ENCODE results near the gene ADCY9. TPM values are rescaled to one million over a fixed set of nuclear protein-coding genes. Genes with fewer than 3 reads are reported as not detected.

ADCY9 gene
- total and polyA plus RNA-seq, 4 donors, result 12.7 to 37.6 (median 17.6) TPM

DNA sequence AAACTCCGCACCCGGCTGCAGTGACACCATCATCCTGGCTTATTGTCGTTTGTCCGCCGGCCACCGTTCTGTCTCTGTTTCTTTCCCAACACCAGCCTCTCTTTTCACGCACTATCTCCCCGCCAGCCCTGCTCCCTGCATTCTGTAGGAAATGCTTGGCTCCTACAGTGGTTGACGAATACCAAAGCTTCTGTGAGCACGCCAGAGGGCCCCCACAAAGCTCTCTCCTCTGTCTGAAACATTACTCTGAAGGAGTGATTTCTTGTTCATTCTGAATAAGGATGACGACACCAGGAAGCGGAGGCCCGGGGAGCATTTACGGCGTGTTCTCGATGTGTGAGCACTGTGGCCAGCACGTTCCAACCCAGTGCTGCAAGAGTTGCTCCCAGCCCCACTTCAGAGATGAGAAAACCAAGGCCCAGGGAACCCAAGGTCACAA lies 58.8 kb downstream of the ADCY9 start:
- peaks cover 0 to 14% (median 1%) of the 10 kb centered on the region in 4 donors for H3K9me3 ChIP-seq (ENCODE audit: control insufficient read depth in 4 of 4, insufficient read depth in 3 of 4, low read length in 3 of 4)
- H3K27ac ChIP-seq (ENCODE audit: low read depth in 1 of 2, low read length in 1 of 2), result peak overlapping the region in 1 of 2 donors; percentile 0
- H3K4me1 ChIP-seq (ENCODE audit: control insufficient read depth in 5 of 5, insufficient read depth in 5 of 5, low read length in 5 of 5), result peaks cover 15 to 19% (median 18%) of the 10 kb centered on the region in 5 donors
- H3K36me3 ChIP-seq (ENCODE audit: control insufficient read depth in 4 of 4, insufficient read depth in 4 of 4, low read length in 4 of 4), result no peaks in the 10 kb centered on the region
- TF ChIP-seq, protein P1, sequence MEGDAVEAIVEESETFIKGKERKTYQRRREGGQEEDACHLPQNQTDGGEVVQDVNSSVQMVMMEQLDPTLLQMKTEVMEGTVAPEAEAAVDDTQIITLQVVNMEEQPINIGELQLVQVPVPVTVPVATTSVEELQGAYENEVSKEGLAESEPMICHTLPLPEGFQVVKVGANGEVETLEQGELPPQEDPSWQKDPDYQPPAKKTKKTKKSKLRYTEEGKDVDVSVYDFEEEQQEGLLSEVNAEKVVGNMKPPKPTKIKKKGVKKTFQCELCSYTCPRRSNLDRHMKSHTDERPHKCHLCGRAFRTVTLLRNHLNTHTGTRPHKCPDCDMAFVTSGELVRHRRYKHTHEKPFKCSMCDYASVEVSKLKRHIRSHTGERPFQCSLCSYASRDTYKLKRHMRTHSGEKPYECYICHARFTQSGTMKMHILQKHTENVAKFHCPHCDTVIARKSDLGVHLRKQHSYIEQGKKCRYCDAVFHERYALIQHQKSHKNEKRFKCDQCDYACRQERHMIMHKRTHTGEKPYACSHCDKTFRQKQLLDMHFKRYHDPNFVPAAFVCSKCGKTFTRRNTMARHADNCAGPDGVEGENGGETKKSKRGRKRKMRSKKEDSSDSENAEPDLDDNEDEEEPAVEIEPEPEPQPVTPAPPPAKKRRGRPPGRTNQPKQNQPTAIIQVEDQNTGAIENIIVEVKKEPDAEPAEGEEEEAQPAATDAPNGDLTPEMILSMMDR (IDR thresholded peaks at IDR 0.05; ENCODE audit: control extremely low read depth, extremely low read depth), result no peak
- no peaks in the 10 kb centered on the region for H3K27me3 ChIP-seq (ENCODE audit: control insufficient read depth in 3 of 3, insufficient read depth in 3 of 3, low read length in 2 of 3)
- no peak overlapping the region for H3K9ac ChIP-seq (ENCODE audit: insufficient read depth in 1 of 2, low read length in 2 of 2)
- H3K4me3 ChIP-seq, result no peak overlapping the region
- DNase-seq, result no peak
- 68 to 84% methylated on average over 17 of the region's 17 CpGs for WGBS, 2 donors
- ATAC-seq (ENCODE audit: insufficient read depth, low FRiP score), result no peak

DNA sequence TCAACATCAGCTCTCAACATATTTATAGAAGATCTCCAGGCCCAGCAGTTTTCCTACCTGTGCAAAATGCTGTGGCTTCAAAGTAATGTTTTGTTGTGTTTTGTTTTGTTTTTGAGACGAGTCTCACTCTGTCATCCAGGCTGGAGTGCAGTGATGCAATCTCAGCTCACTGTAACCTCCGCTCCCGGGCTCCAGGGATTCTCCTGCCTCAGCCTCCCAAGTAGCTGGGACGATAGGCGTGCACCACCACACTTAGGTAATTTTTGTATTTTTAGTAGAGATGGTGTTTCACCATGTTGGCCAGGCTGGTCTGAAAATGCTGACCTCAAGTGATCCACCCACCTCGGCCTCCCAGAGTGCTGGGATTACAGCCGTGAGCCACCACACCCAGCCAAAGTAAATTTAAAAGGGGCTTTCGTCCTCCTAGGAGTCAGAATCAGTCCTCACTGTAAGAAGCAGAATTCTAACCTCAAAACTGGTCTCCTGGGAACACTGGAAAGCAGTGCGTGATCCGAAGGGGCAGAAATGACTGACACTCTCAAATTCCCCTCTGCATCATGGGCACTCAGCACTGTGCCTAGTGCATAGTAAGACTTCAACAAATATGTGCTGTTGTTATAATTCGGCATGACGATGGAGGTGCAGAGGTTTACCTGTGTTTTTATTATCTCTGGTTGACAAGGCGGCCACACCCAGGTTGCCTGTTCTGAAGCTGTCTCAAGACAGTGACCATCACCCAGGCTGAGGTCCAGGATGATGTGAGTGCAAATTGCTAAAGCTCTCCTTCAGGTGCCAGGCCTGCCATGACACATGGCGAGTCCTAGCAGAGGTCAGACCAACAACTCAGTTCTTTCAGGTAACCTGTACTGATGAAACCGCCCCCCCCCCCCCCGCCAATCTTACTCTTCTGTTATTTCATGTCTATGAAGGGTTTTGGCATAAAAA lies 59.8 kb downstream of the ADCY9 start:
- ATAC-seq (ENCODE audit: insufficient read depth, low FRiP score), result no peak
- no peak for DNase-seq
- no peaks in the 10 kb centered on the region for H3K36me3 ChIP-seq (ENCODE audit: control insufficient read depth in 4 of 4, insufficient read depth in 4 of 4, low read length in 4 of 4)
- peaks cover 18 to 23% (median 22%) of the 10 kb centered on the region in 5 donors for H3K4me1 ChIP-seq (ENCODE audit: control insufficient read depth in 5 of 5, insufficient read depth in 5 of 5, low read length in 5 of 5)
- H3K9me3 ChIP-seq (ENCODE audit: control insufficient read depth in 4 of 4, insufficient read depth in 3 of 4, low read length in 3 of 4), result peaks cover 0 to 9% (median 0%) of the 10 kb centered on the region in 4 donors
- no peak overlapping the region for H3K9ac ChIP-seq (ENCODE audit: insufficient read depth in 1 of 2, low read length in 2 of 2)
- H3K27ac ChIP-seq (ENCODE audit: low read depth in 1 of 2, low read length in 1 of 2), result no peak overlapping the region
- WGBS, 2 donors, result 87 to 88% methylated on average over 16 of the region's 16 CpGs
- no peak overlapping the region for H3K4me3 ChIP-seq
- TF ChIP-seq, protein P1 (IDR thresholded peaks at IDR 0.05; ENCODE audit: control extremely low read depth, extremely low read depth), result no peak
- H3K27me3 ChIP-seq (ENCODE audit: control insufficient read depth in 3 of 3, insufficient read depth in 3 of 3, low read length in 2 of 3), result no peaks in the 10 kb centered on the region

DNA sequence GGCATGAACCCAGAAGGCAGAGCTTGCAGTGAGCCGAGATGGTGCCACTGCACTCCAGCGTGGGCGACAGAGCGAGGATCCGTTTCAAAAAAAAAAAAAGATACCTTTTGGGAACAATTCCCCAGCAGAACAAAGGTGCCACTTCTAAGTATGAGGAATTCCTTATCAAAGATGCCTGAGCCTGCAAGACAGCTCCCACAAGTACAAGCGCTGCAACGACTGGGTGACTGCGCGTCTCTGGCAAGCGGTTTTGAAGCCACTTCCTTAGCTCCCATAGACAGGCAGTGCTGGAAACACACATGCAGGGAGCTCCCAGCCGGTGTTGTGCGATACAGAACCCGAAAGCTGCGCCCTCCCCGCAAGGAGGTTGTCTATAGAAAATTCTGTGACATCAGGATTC lies 60.5 kb downstream of the ADCY9 start:
- H3K27ac ChIP-seq (ENCODE audit: low read depth in 1 of 2, low read length in 1 of 2), result no peak overlapping the region
- no peak overlapping the region for H3K4me3 ChIP-seq
- H3K36me3 ChIP-seq (ENCODE audit: control insufficient read depth in 4 of 4, insufficient read depth in 4 of 4, low read length in 4 of 4), result no peaks in the 10 kb centered on the region
- H3K4me1 ChIP-seq (ENCODE audit: control insufficient read depth in 5 of 5, insufficient read depth in 5 of 5, low read length in 5 of 5), result peaks cover 20 to 23% (median 22%) of the 10 kb centered on the region in 5 donors
- no peak overlapping the region for H3K9ac ChIP-seq (ENCODE audit: insufficient read depth in 1 of 2, low read length in 2 of 2)
- H3K9me3 ChIP-seq (ENCODE audit: control insufficient read depth in 4 of 4, insufficient read depth in 3 of 4, low read length in 3 of 4), result peaks cover 0 to 6% (median 0%) of the 10 kb centered on the region in 4 donors
- no peak for DNase-seq
- WGBS, 2 donors, result 85 to 86% methylated on average over 15 of the region's 15 CpGs
- ATAC-seq (ENCODE audit: insufficient read depth, low FRiP score), result no peak
- TF ChIP-seq, protein P1 (IDR thresholded peaks at IDR 0.05; ENCODE audit: control extremely low read depth, extremely low read depth), result no peak
- no peaks in the 10 kb centered on the region for H3K27me3 ChIP-seq (ENCODE audit: control insufficient read depth in 3 of 3, insufficient read depth in 3 of 3, low read length in 2 of 3)
